ENCODE measurements around the gene UTP18. TPM values are rescaled to one million over a fixed set of nuclear protein-coding genes. Genes with fewer than 3 reads are reported as not detected.
"Not testable (repeated sequence)": the region's sequence is repeated elsewhere in the genome, so short reads cannot be mapped to it uniquely, and the experiment has no call there.

Gene UTP18
- total RNA-seq, 4 donors from 2014 or later: 24.7 to 51.6 (median 31.1) TPM

- H3K4me3 ChIP-seq: no peak overlapping the region
- H3K36me3 ChIP-seq: peaks cover 0 to 40% of the 10 kb centered on the region in 2 donors
- H3K27ac ChIP-seq: peak overlapping the region in 1 of 4 donors; percentile 97
- 92 to 95% methylated on average over 3 of the region's 3 CpGs for WGBS, 2 donors (ENCODE audit: low coverage in 1 of 2)
- H3K9me3 ChIP-seq: no peaks in the 10 kb centered on the region
- H3K4me1 ChIP-seq: peaks cover 0 to 64% (median 23%) of the 10 kb centered on the region in 3 donors
- no peak for ATAC-seq
- H3K27me3 ChIP-seq: no peaks in the 10 kb centered on the region
- TF ChIP-seq, protein P1, sequence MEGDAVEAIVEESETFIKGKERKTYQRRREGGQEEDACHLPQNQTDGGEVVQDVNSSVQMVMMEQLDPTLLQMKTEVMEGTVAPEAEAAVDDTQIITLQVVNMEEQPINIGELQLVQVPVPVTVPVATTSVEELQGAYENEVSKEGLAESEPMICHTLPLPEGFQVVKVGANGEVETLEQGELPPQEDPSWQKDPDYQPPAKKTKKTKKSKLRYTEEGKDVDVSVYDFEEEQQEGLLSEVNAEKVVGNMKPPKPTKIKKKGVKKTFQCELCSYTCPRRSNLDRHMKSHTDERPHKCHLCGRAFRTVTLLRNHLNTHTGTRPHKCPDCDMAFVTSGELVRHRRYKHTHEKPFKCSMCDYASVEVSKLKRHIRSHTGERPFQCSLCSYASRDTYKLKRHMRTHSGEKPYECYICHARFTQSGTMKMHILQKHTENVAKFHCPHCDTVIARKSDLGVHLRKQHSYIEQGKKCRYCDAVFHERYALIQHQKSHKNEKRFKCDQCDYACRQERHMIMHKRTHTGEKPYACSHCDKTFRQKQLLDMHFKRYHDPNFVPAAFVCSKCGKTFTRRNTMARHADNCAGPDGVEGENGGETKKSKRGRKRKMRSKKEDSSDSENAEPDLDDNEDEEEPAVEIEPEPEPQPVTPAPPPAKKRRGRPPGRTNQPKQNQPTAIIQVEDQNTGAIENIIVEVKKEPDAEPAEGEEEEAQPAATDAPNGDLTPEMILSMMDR (IDR thresholded peaks at IDR 0.05): no peak
- TF ChIP-seq POLR2A (IDR thresholded peaks at IDR 0.05) (no peak), EP300 (IDR thresholded peaks at IDR 0.05) (no peak), POLR2AphosphoS5 (IDR thresholded peaks at IDR 0.05) (no peak)
Measured at GRCh38 chr17:51263006-51263405, 2.7 kb downstream of the UTP18 start.

DNA sequence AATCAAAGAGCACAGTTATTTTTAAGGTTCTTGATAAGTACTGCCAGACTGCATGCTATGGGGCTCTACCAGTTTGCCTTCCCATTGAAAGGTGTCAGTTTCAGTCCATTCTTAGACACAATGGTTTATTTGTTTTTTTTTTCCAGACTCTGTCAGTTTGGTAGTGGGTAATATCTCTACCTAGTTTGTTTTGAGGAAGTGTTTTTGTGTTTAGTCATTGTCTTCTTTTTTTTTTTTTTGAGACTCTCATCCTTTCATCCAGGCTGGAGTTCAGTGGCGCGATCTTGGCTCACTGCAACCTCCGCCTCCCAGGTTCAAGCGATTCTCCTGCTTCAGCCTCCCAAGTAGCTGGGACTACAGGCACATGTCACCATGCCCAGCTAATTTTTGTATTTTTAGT lies 4.1 kb downstream of the UTP18 start:
- not testable (repeated sequence) for H3K9me3 ChIP-seq, ATAC-seq, H3K27me3 ChIP-seq, H3K4me3 ChIP-seq, H3K27ac ChIP-seq
- peaks cover 0 to 52% (median 14%) of the 10 kb centered on the region in 3 donors for H3K4me1 ChIP-seq
- WGBS, 2 donors (ENCODE audit: low coverage in 1 of 2): 83% methylated on average over 4 of the region's 4 CpGs; no CpG with 5 or more reads in 1 of the 2 donors
- H3K36me3 ChIP-seq: peaks cover 3 to 55% of the 10 kb centered on the region in 2 donors

- Histone ChIP-seq H3K27ac (no peak overlapping the region), H3K4me3 (no peak overlapping the region), H3K36me3 (peaks cover 5 to 98% of the 10 kb centered on the region in 2 donors), H3K4me1 (peaks cover 0 to 54% (median 0%) of the 10 kb centered on the region in 3 donors), H3K27me3 (no peaks in the 10 kb centered on the region), H3K9me3 (no peaks in the 10 kb centered on the region)
- ATAC-seq: no peak
- WGBS, 2 donors (ENCODE audit: low coverage in 1 of 2): 88 to 98% methylated on average over 5 to 6 of the region's 6 CpGs
- TF ChIP-seq POLR2AphosphoS5 (IDR thresholded peaks at IDR 0.05): no peak
- TF ChIP-seq POLR2A (IDR thresholded peaks at IDR 0.05): no peak
- no peak for TF ChIP-seq EP300 (IDR thresholded peaks at IDR 0.05)
- TF ChIP-seq, protein P1 (IDR thresholded peaks at IDR 0.05): no peak
Measured at GRCh38 chr17:51269991-51270390, 9.6 kb downstream of the UTP18 start.

DNA sequence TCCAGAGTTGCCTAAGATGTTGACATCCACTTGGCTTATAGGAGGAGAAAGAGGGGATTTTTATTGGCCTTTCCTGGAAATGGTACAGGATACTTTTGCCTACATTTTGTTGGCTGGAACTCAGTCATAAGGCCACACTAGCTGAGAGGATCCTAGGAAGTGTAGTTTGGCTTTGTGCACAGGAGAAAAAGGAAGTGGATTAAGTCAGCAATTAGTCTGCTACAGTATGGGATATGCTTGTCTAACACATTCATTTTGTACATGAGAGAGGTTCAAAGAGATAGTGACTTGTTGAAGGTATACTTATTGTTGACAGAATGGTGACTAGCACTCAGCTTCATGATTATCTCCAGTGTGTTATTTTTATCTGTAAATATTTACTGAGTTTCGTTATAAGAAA lies 10.3 kb downstream of the UTP18 start:
- H3K27me3 ChIP-seq: no peaks in the 10 kb centered on the region
- TF ChIP-seq POLR2A (IDR thresholded peaks at IDR 0.05) (no peak), EP300 (IDR thresholded peaks at IDR 0.05) (no peak), POLR2AphosphoS5 (IDR thresholded peaks at IDR 0.05) (no peak)
- TF ChIP-seq, protein P1 (IDR thresholded peaks at IDR 0.05): no peak
- H3K4me3 ChIP-seq: no peak overlapping the region
- H3K4me1 ChIP-seq: peaks cover 0 to 48% (median 0%) of the 10 kb centered on the region in 3 donors
- H3K9me3 ChIP-seq: no peaks in the 10 kb centered on the region
- WGBS, 2 donors (ENCODE audit: low coverage in 1 of 2): 0 to 19% methylated on average over 1 of the region's 1 CpG
- no peak overlapping the region for H3K27ac ChIP-seq
- peaks cover 5 to 98% of the 10 kb centered on the region in 2 donors for H3K36me3 ChIP-seq
- ATAC-seq: no peak

DNA sequence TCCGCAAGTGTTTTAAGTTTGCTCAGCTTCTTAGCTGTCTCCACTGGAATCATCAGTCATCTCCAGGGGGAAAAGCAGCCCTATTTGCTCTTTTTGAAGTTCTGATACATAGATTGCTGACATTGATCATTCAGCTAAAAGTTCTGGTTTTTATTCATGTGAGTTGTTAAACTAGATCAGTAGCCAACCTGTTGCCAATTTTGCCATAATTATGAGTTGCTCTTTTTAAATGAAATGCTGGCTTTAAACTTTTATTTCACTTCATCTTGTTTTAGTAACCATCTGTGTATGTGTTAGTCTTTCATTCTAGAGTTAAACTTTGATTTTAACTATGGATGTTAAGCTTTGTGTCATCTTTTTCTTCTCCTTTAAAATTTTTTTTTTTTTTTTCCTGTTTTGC lies 12.5 kb downstream of the UTP18 start:
- no peaks in the 10 kb centered on the region for H3K27me3 ChIP-seq
- no peak for TF ChIP-seq POLR2AphosphoS5 (IDR thresholded peaks at IDR 0.05)
- WGBS, 2 donors (ENCODE audit: low coverage in 1 of 2): 88 to 100% methylated on average over 1 of the region's 1 CpG
- no peak for ATAC-seq
- H3K4me3 ChIP-seq: no peak overlapping the region
- no peak overlapping the region for H3K27ac ChIP-seq
- H3K9me3 ChIP-seq: no peaks in the 10 kb centered on the region
- peaks cover 5 to 98% of the 10 kb centered on the region in 2 donors for H3K36me3 ChIP-seq
- peaks cover 0 to 36% (median 0%) of the 10 kb centered on the region in 3 donors for H3K4me1 ChIP-seq

DNA sequence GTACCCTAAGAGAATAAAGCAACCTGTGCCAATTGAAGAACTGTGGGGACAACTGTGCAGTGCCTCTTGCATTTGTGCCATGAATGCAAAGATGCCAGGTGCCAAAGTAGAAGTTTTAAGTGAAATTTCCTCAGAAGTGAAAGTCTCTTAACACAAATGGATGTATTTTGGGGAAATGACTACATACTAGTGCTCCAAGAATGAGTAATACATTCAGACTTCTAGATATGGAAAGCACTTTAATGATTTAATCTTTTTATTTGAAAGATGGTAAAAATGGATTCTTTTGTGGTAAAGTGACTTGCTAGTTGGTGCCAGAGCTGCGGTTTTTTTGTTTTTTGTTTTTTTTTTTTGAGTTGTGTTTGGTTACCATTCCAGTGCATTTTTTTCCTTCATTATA lies 15.0 kb downstream of the UTP18 start:
- peaks cover 2 to 91% of the 10 kb centered on the region in 2 donors for H3K36me3 ChIP-seq

More for the DNA sequence above, 15.0 kb downstream of the UTP18 start:
- Histone ChIP-seq H3K4me3 (no peak overlapping the region), H3K4me1 (peaks cover 0 to 39% (median 0%) of the 10 kb centered on the region in 3 donors), H3K27ac (no peak overlapping the region), H3K9me3 (no peaks in the 10 kb centered on the region), H3K27me3 (no peaks in the 10 kb centered on the region)
- WGBS, 2 donors (ENCODE audit: low coverage in 1 of 2): 83 to 100% methylated on average over 1 of the region's 1 CpG
- TF ChIP-seq POLR2AphosphoS5 (IDR thresholded peaks at IDR 0.05) (no peak), POLR2A (IDR thresholded peaks at IDR 0.05) (no peak), EP300 (IDR thresholded peaks at IDR 0.05) (no peak)
- TF ChIP-seq, protein P1 (IDR thresholded peaks at IDR 0.05): no peak
- ATAC-seq: no peak
